ENCODE measurements around the gene FBXL3. TPM values are rescaled to one million over a fixed set of nuclear protein-coding genes. Genes with fewer than 3 reads are reported as not detected.

FBXL3 gene
- total RNA-seq, 1 donor from 2014 or later, result 43.0 TPM

DNA sequence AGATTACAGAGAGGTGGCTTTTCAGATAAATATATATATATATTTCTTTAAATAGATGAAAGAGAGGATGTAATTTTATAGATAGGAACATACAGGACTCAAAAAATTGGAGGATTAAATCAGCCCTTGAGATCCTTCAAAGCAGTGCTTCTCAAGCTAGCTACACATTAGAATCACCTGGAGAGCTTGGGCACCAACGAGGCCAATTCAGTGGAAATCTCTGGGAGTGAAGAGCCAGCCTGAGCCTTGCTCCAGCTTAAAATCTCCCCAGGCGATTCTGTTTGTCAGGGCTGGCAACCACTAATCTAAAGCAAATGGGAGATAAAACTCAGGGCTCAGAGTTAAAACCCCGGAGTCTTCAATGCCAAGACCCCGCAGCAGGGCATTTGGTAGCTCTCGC is 50.0 kb downstream of the FBXL3 start:
- no peaks in the 10 kb centered on the region for H3K9me3 Mint-ChIP-seq (ENCODE audit: unreplicated experiment)
- H3K27ac Mint-ChIP-seq (ENCODE audit: unreplicated experiment), result no peak overlapping the region
- H3K4me3 Mint-ChIP-seq (ENCODE audit: unreplicated experiment), result no peak overlapping the region
- H3K36me3 Mint-ChIP-seq (ENCODE audit: unreplicated experiment), result no peaks in the 10 kb centered on the region
- peaks cover 67% of the 10 kb centered on the region for H3K27me3 Mint-ChIP-seq (ENCODE audit: unreplicated experiment)
- DNase-seq (ENCODE audit: extremely low spot score, unreplicated experiment), result no peak
- TF ChIP-seq CTCF (IDR thresholded peaks at IDR 0.05), result no peak
- H3K4me1 Mint-ChIP-seq (ENCODE audit: unreplicated experiment), result peaks cover 6% of the 10 kb centered on the region

DNA sequence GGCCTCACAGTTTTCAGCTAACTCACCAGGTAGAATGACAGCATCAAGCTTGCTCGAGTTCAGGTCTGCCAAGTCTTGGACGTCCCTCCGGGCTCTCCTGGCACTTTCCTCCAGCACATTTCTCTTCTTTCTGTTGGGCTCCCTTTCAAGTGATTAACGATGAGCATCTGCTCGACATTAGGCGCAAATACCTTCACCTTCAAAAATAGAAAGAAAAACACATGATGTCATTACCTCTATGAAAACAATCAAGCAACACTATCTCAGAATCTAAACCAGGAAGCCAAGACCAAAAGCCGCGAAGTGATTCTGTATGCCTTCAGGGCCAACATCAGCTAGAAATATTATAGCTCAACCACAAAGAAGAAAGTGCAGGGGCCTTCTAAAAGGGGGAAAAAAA is 50.5 kb downstream of the FBXL3 start:
- Mint-ChIP-seq H3K4me1 (ENCODE audit: unreplicated experiment) (peaks cover 6% of the 10 kb centered on the region), H3K4me3 (ENCODE audit: unreplicated experiment) (no peak overlapping the region), H3K27ac (ENCODE audit: unreplicated experiment) (no peak overlapping the region), H3K9me3 (ENCODE audit: unreplicated experiment) (no peaks in the 10 kb centered on the region), H3K36me3 (ENCODE audit: unreplicated experiment) (no peaks in the 10 kb centered on the region), H3K27me3 (ENCODE audit: unreplicated experiment) (peaks cover 67% of the 10 kb centered on the region)
- no peak for TF ChIP-seq CTCF (IDR thresholded peaks at IDR 0.05)
- DNase-seq (ENCODE audit: extremely low spot score, unreplicated experiment), result no peak

DNA sequence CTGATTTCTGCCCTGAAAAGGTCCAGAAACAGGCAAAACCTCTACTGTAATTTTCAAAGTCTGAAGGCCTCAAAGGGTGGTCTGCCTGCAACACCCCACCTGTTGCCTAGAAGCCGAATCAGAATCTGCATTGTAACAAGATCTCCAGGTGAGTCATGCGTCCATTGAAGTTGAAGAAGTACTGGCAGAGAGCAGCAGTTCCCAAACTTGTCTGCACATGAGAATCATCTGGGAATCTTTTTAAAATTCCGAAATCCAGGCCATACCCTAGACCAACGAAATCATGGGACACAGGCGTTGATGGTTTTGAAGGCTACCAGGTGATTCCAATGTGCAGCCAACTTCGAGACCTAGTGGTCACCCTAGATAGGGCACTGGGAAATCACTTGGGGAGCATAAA is 51.1 kb downstream of the FBXL3 start:
- Mint-ChIP-seq H3K27me3 (ENCODE audit: unreplicated experiment) (peaks cover 67% of the 10 kb centered on the region), H3K36me3 (ENCODE audit: unreplicated experiment) (no peaks in the 10 kb centered on the region), H3K4me3 (ENCODE audit: unreplicated experiment) (no peak overlapping the region), H3K9me3 (ENCODE audit: unreplicated experiment) (no peaks in the 10 kb centered on the region), H3K4me1 (ENCODE audit: unreplicated experiment) (peaks cover 6% of the 10 kb centered on the region), H3K27ac (ENCODE audit: unreplicated experiment) (no peak overlapping the region)
- no peak for DNase-seq (ENCODE audit: extremely low spot score, unreplicated experiment)
- no peak for TF ChIP-seq CTCF (IDR thresholded peaks at IDR 0.05)

DNA sequence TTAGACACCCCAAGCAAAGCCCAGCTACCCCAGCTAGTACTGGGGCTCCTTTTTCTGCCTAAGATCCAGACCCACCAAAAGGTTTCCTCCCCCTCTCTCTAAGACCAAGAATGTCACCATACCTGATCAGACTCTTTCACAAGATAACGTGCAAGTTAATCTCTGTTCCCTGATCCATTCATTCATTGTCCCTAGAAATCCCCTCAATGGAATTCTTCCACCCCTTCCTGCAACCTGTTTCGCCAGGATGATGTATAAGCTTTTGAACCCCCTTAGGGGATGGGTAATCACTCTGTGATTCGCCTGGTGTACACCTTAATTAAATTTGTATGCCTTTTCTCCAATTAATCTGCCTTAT is 52.4 kb downstream of the FBXL3 start:
- Mint-ChIP-seq H3K4me1 (ENCODE audit: unreplicated experiment) (peaks cover 2% of the 10 kb centered on the region), H3K27ac (ENCODE audit: unreplicated experiment) (no peak overlapping the region), H3K9me3 (ENCODE audit: unreplicated experiment) (no peaks in the 10 kb centered on the region), H3K4me3 (ENCODE audit: unreplicated experiment) (no peak overlapping the region), H3K36me3 (ENCODE audit: unreplicated experiment) (no peaks in the 10 kb centered on the region), H3K27me3 (ENCODE audit: unreplicated experiment) (peaks cover 68% of the 10 kb centered on the region)
- TF ChIP-seq CTCF (IDR thresholded peaks at IDR 0.05), result no peak
- DNase-seq (ENCODE audit: extremely low spot score, unreplicated experiment), result no peak

DNA sequence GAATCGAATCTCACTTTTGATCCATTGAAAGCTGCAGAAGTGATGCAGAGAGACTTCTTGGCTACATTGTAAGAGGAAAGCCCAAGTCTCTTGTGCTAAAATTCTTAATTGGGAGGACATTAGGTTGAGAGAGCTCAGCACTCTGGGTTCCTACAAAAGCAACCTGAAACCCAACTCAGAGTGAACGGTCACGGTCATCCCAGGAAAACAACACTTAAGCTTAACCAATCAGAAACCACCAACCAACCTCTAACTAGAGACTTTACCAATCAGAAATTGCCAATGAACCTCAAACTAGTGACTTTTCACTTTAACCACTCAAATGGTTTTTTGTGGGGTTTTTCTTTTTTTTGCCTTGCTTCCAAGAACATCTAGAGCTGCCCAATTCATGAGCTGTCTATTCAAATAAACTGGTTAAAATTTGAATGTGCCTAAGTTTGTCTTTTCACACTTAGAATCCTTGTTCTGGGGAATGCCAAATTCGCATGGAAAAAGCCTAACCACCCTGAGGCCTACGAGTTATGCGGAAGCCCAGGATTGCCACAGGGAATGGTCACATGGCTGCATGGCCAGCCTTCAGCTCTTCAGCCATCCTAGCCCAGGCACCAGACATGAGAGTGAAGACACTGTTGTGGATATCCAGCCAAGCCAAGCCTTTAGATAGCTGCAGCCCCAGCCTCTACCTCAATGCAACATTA is 52.9 kb downstream of the FBXL3 start:
- Mint-ChIP-seq H3K4me3 (ENCODE audit: unreplicated experiment) (no peak overlapping the region), H3K27me3 (ENCODE audit: unreplicated experiment) (peaks cover 66% of the 10 kb centered on the region), H3K4me1 (ENCODE audit: unreplicated experiment) (peaks cover 2% of the 10 kb centered on the region), H3K27ac (ENCODE audit: unreplicated experiment) (no peak overlapping the region), H3K9me3 (ENCODE audit: unreplicated experiment) (no peaks in the 10 kb centered on the region), H3K36me3 (ENCODE audit: unreplicated experiment) (no peaks in the 10 kb centered on the region)
- no peak for TF ChIP-seq CTCF (IDR thresholded peaks at IDR 0.05)
- DNase-seq (ENCODE audit: extremely low spot score, unreplicated experiment), result no peak

All from osteocyte (in vitro differentiated cells).